OCI-LY1 (cell line): ENCODE measurements around the gene TARS2.
A peak's percentile ranks its signal among the peaks of the same experiment; 100 is the strongest.

Experiments
- H2AFZ ChIP-seq: fragments of 200-600 bp; sonication (generic), shearing (Covaris generic); 2 replicates; pipeline ENCODE4 v1.6.0; 2014; ENCODE audit warnings: antibody characterized with exemption, mild to moderate bottlenecking, low read length
- H3F3A ChIP-seq: fragments of 200-600 bp; sonication (generic), shearing (Covaris generic); 2 replicates; pipeline ENCODE4 v1.6.0; 2014; ENCODE audit warnings: mild to moderate bottlenecking, antibody characterized with exemption, low read length, moderate library complexity; ENCODE audit not compliant: insufficient read depth
- H3K27ac ChIP-seq: fragments of 200-600 bp; sonication (generic); 2 replicates; pipeline ENCODE4 v1.5.1; 2014; ENCODE audit warnings: low read length, mixed run types, mild to moderate bottlenecking, low read depth; ENCODE audit not compliant: poor library complexity, severe bottlenecking
- H3K27me3 ChIP-seq: fragments of 200-600 bp; sonication (generic); 2 replicates; pipeline ENCODE4 v1.6.0; 2014; ENCODE audit warnings: antibody characterized with exemption, mild to moderate bottlenecking, low read length, moderate library complexity; ENCODE audit not compliant: insufficient read depth
- H3K36me3 ChIP-seq: fragments of 200-600 bp; sonication (generic); 2 replicates; pipeline ENCODE4 v1.6.1; 2014; ENCODE audit warnings: mild to moderate bottlenecking, antibody characterized with exemption, low read length, moderate library complexity, mixed read lengths; ENCODE audit not compliant: insufficient read depth
- H3K4me1 ChIP-seq: fragments of 200-600 bp; sonication (generic); 2 replicates; pipeline ENCODE4 v1.5.1; 2014; ENCODE audit warnings: mild to moderate bottlenecking, low read length, moderate library complexity; ENCODE audit not compliant: insufficient read depth, severe bottlenecking
- H3K4me2 ChIP-seq: fragments of 200-600 bp; sonication (generic), shearing (Covaris generic); 2 replicates; pipeline ENCODE4 v1.6.1; 2014; ENCODE audit warnings: low read length
- H3K4me3 ChIP-seq: fragments of 200-600 bp; sonication (generic); 2 replicates; pipeline ENCODE4 v1.5.1; 2014; ENCODE audit warnings: low read length, low read depth, mild to moderate bottlenecking, mixed read lengths; ENCODE audit not compliant: poor library complexity, severe bottlenecking
- H3K79me2 ChIP-seq: fragments of 200-600 bp; shearing (Covaris generic); 2 replicates; pipeline ENCODE4 v1.6.1; 2016; ENCODE audit warnings: mixed run types, low read length, mixed read lengths; ENCODE audit not compliant: insufficient read depth
- H3K9ac ChIP-seq: fragments of 200-600 bp; sonication (generic), shearing (Covaris generic); 2 replicates; pipeline ENCODE4 v1.6.1; 2014; ENCODE audit warnings: mild to moderate bottlenecking, low read length, mixed read lengths
- H3K9me2 ChIP-seq: fragments of 200-600 bp; sonication (generic), shearing (Covaris generic); 2 replicates; pipeline ENCODE4 v1.6.1; 2014; ENCODE audit warnings: low read depth, mild to moderate bottlenecking, low read length, mixed read lengths
- H3K9me3 ChIP-seq: fragments of 200-600 bp; shearing (Covaris generic); 2 replicates; pipeline ENCODE4 v1.6.1; 2014; ENCODE audit warnings: low read length, mixed read lengths
- H4K20me1 ChIP-seq: fragments of 200-600 bp; sonication (generic), shearing (Covaris generic); 2 replicates; pipeline ENCODE4 v1.6.0; 2016; ENCODE audit warnings: mild to moderate bottlenecking, low read length; ENCODE audit not compliant: insufficient read depth
- EZH2 ChIP-seq: fragments of 200-600 bp; sonication (generic), shearing (Covaris generic); IDR thresholded peaks from 2 replicates; pipeline ENCODE4 v1.8.0; 2017; ENCODE audit warnings: borderline replicate concordance, mixed run types, mild to moderate bottlenecking, antibody characterized with exemption, low read length, moderate library complexity, mixed read lengths
- TF ChIP-seq, protein P1 (sequence below): fragments of 200-600 bp; sonication (generic), shearing (Covaris generic); IDR thresholded peaks from 2 replicates; pipeline ENCODE4 v1.5.1; 2017; ENCODE audit warnings: mild to moderate bottlenecking, antibody characterized with exemption, low read length, moderate library complexity, mixed read lengths

TARS2 gene

DNA sequence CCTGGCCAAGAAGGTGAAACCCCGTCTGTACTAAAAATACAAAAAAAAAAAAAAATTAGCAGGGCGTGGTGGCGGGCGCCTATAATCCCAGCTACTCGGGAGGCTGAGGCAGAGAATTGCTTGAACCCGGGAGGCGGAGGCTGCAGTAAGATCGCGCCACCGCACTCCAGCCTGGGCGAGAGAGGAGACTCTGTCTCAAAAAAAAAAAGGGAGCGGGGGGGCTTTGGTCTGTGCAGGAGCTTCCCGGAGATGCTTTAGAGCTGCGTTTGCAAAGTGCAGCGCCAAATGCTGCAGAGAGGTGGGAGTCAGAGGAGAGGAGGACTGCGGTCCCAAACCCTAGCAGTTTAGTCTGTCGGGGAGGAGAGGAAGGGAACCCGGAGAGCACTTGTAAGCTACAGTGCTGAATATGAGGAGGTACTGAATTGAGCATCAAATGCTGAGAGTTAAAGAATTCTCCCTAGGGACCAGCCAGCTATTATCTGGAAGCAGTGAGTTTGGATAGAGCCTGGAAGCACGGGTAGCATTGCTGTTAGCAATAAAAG, 28.9 kb downstream of the TARS2 start:
- H4K20me1 ChIP-seq = no peaks in the 10 kb centered on the region
- H3K79me2 ChIP-seq = no peaks in the 10 kb centered on the region
- no peaks in the 10 kb centered on the region for H3K9me3 ChIP-seq
- H3F3A ChIP-seq = no peaks in the 10 kb centered on the region
- H3K9ac ChIP-seq = no peak overlapping the region; the same call in 1 of the 2 replicates
- H3K9me2 ChIP-seq = no peaks in the 10 kb centered on the region
- H3K27me3 ChIP-seq = no peaks in the 10 kb centered on the region
- H3K4me3 ChIP-seq = peak overlapping the region; percentile 65
- no peak overlapping the region for H2AFZ ChIP-seq
- no peaks in the 10 kb centered on the region; the same call in 1 of the 2 replicates for H3K36me3 ChIP-seq
- no peak overlapping the region for H3K27ac ChIP-seq
- no peak for TF ChIP-seq EZH2
- TF ChIP-seq, protein P1, sequence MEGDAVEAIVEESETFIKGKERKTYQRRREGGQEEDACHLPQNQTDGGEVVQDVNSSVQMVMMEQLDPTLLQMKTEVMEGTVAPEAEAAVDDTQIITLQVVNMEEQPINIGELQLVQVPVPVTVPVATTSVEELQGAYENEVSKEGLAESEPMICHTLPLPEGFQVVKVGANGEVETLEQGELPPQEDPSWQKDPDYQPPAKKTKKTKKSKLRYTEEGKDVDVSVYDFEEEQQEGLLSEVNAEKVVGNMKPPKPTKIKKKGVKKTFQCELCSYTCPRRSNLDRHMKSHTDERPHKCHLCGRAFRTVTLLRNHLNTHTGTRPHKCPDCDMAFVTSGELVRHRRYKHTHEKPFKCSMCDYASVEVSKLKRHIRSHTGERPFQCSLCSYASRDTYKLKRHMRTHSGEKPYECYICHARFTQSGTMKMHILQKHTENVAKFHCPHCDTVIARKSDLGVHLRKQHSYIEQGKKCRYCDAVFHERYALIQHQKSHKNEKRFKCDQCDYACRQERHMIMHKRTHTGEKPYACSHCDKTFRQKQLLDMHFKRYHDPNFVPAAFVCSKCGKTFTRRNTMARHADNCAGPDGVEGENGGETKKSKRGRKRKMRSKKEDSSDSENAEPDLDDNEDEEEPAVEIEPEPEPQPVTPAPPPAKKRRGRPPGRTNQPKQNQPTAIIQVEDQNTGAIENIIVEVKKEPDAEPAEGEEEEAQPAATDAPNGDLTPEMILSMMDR = no peak
- H3K4me2 ChIP-seq = peak overlapping the region; percentile 77
- H3K4me1 ChIP-seq = peaks cover 18% of the 10 kb centered on the region

DNA sequence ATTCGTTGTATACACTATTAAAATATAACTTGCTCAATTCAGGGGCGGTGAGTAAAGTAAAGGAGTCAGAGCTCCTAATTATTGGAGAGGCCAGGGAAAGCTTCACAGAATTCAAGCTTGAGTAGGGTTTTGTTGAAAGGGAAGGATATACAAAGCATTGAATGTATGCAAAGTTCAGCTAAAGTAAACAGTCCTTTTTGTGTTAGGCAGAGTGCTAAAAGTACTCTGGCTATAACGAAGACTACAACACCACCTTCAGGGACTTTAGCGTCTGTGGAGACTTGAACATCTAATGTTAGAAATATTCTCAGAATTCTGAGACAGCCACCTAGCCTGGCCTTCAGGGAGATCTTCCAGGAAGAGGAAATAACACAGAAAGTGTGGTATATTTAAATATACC, 29.4 kb downstream of the TARS2 start:
- no peaks in the 10 kb centered on the region for H3K9me2 ChIP-seq
- H3F3A ChIP-seq = no peaks in the 10 kb centered on the region
- H3K4me1 ChIP-seq = peaks cover 18% of the 10 kb centered on the region
- no peaks in the 10 kb centered on the region for H4K20me1 ChIP-seq
- H3K27ac ChIP-seq = no peak overlapping the region
- H3K9ac ChIP-seq = no peak overlapping the region; the same call in 1 of the 2 replicates
- no peaks in the 10 kb centered on the region for H3K79me2 ChIP-seq
- H3K4me3 ChIP-seq = peak overlapping the region; percentile 65
- no peaks in the 10 kb centered on the region for H3K27me3 ChIP-seq
- TF ChIP-seq EZH2 = no peak
- TF ChIP-seq, protein P1 = no peak
- H3K4me2 ChIP-seq = peak overlapping the region; percentile 77
- H3K9me3 ChIP-seq = no peaks in the 10 kb centered on the region
- H3K36me3 ChIP-seq = no peaks in the 10 kb centered on the region; the same call in 1 of the 2 replicates
- H2AFZ ChIP-seq = no peak overlapping the region

DNA sequence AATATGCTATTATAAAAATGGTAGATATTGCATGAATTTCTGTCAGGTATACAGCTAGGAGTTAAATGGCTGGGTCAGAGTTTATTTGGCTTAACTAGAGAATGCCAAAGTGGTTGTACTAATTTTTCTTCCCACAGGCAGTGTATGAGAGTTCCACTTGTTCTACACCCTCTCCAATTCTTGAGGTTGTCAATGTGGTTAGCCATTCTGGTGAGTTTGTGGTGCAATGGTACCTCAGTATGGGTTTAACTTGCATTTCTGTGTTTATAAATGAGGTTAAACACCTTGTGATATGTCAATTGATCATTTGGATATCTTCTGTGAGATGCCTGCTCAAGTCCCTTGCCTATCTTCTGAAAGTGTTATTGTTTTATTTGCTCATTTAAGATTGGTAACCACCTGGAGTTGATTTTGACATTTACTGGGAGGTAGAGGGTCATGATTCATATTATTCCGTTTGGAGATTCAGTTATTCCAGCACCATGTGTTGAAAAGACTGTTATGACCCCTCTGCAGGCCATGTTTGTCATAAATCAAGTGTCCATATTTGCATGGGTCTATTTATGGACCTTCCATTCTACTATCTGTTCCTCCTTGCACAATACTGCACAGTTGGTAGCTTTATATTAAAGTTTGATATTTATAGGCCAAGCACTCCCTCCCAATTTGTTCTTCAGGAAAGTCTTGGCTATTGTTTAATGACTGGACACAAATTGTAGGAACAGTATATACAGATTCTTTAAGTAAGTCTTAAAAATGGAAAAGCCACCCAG, 34.2 kb downstream of the TARS2 start:
- Histone ChIP-seq H3K4me3 (no peak overlapping the region), H3K27ac (no peak overlapping the region), H3K4me2 (no peak overlapping the region), H3K9me2 (no peaks in the 10 kb centered on the region), H3K36me3 (no peaks in the 10 kb centered on the region), H3K79me2 (no peaks in the 10 kb centered on the region), H3K9me3 (no peaks in the 10 kb centered on the region), H3F3A (no peaks in the 10 kb centered on the region), H2AFZ (no peak overlapping the region), H4K20me1 (no peaks in the 10 kb centered on the region), H3K4me1 (peaks cover 4% of the 10 kb centered on the region), H3K27me3 (no peaks in the 10 kb centered on the region), H3K9ac (no peak overlapping the region)
- TF ChIP-seq, protein P1 = no peak
- no peak for TF ChIP-seq EZH2
